ENCODE data around the gene EEPD1.

DNA sequence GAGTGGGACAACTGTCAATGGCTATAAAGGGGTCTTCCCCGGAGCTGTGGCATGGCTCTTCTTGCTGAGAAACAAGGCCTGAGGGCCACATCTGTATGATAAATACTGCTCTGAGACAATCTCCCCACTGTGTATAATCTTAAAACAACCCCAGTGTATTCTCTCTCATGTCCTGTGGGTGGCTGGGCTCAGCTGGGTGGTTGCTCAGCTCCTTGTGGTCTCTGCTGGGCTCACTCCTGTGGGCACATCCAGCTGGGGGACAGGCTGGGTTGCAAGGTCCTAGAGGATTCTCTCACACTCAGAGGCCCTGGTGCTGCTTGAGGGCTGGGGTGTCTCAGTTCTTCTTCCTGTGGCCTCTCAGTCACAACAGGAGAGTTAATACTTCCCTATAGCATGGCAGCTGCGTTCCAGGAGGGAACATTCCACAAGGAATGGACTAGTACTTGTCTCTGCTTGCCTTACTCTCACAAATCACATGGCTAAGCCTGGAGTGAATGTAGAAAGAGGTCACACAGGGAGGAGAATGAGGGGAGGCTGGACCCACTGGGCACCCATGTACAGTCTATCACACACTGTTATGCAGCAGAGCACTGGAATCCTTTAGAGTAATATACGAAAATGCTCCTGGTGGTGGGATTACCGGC is 4.5 kb upstream of the EEPD1 start:
- TF ChIP-seq CTCF (IDR thresholded peaks at IDR 0.05; ENCODE audit: extremely low read depth in 1 of 2, insufficient read depth in 1 of 2, low read depth in 1 of 2, low read length in 2 of 2) (no peak), JUN (IDR thresholded peaks at IDR 0.05; ENCODE audit: borderline replicate concordance, insufficient read depth, insufficient read length, low read depth) (no peak), EZH2 (IDR thresholded peaks at IDR 0.05; ENCODE audit: borderline replicate concordance, low read depth, low read length, severe bottlenecking) (no peak), POLR2A (IDR thresholded peaks at IDR 0.05; ENCODE audit: low read depth, low read length) (no peak), GATA2 (IDR thresholded peaks at IDR 0.05; ENCODE audit: insufficient read depth, insufficient read length, low read depth, low read length) (no peak), POLR2AphosphoS5 (IDR thresholded peaks at IDR 0.05; ENCODE audit: insufficient read depth, low read depth, low read length) (no peak)
- TF ChIP-seq, protein P1, sequence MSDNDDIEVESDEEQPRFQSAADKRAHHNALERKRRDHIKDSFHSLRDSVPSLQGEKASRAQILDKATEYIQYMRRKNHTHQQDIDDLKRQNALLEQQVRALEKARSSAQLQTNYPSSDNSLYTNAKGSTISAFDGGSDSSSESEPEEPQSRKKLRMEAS (IDR thresholded peaks at IDR 0.05; ENCODE audit: insufficient read depth, insufficient read length), result no peak
